ENCODE data around the gene NME4. TPM values are rescaled to one million over a fixed set of nuclear protein-coding genes. Genes with fewer than 3 reads are reported as not detected.
"Not testable (repeated sequence)": the region's sequence is repeated elsewhere in the genome, so short reads cannot be mapped to it uniquely, and the experiment has no call there.

Gene NME4
- total and polyA plus RNA-seq, 3 donors from 2014 or later, result 79.2 to 107 (median 87.5) TPM

DNA sequence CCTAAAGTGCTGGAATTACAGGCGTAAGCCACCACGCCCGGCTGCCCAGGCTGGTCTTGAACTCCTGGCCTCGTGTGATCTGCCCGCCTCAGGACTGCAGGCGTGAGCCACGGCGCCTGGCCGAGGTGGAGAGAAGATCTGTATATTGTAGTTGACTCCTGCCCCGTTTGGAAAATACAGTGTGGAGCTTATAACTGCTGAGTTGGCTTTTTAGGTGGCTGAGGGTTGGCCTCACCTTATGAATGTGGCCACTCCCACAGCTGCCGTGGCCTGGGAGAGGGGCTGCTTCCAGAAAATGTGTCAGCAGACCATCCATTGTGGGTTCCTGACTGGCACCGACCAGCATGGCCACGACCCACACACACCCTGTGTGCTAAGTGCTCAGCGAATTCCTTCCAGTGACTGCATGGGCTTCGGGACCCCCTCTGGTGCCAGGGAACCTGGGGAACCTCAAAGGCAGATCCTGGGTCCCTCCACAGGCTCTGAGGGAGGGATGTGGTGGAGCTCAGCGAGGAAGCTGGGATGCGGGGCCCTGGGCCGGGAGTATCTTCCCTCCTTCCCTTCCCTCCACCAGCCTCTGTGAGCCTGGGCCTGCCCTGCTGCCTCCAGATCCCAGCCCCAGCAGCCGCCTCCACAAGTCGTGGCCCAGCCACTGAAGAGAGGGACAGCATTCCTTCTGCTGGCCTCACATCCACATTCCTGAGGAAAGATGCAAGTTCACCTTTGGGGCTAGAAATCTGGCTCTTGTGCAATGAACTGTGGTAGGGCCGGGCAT lies 17.6 kb downstream of the NME4 start:
- intact Hi-C loops (cut with DNase I; ENCODE audit: low total_unique reads), result no loop called here
- H3K4me3 ChIP-seq, result no peak overlapping the region
- TF ChIP-seq CTCF (IDR thresholded peaks at IDR 0.05) (no peak), POLR2A (IDR thresholded peaks at IDR 0.05) (no peak)
- H3K27ac ChIP-seq, result no peak overlapping the region
- no peaks in the 10 kb centered on the region for H3K36me3 ChIP-seq (ENCODE audit: low read depth, missing control alignments)
- peaks cover 16% of the 10 kb centered on the region for H3K4me1 ChIP-seq
- H3K9me3 ChIP-seq, result no peaks in the 10 kb centered on the region
- DNase-seq, result no peak
- no peaks in the 10 kb centered on the region for H3K27me3 ChIP-seq
- WGBS, 2 donors, result 90 to 92% methylated on average over 13 to 21 of the region's 21 CpGs

- H3K9me3 ChIP-seq; H3K36me3 ChIP-seq (ENCODE audit: low read depth, missing control alignments); H3K27me3 ChIP-seq; intact Hi-C loops (cut with DNase I; ENCODE audit: low total_unique reads); DNase-seq; H3K4me3 ChIP-seq; H3K27ac ChIP-seq: not testable (repeated sequence)
- peaks cover 13% of the 10 kb centered on the region for H3K4me1 ChIP-seq
- WGBS, 2 donors, result 92 to 94% methylated on average over 3 of the region's 3 CpGs
Measured at GRCh38 chr16:415170-415498, 18.1 kb downstream of the NME4 start.

DNA sequence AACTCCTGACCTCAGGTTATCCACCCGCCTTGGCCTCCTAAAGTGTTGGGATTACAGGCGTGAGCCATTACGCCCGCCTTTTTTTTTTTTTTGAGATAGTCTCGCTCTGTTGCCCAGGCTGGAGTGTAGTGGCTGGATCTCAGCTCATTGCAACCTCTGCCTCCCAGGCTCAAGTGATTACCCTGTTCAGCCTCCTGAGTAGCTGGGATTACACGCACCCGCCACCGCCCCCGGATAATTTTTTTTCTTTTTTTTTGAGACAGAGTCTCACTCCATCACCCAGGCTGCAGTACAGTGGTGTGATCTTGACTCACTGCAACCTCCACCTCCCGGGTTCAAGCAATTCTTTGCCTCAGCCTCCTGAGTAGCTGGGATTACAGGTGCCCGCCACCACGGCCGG lies 25.2 kb downstream of the NME4 start:
- H3K4me3 ChIP-seq; H3K36me3 ChIP-seq (ENCODE audit: low read depth, missing control alignments); H3K27me3 ChIP-seq; intact Hi-C loops (cut with DNase I; ENCODE audit: low total_unique reads); DNase-seq; H3K27ac ChIP-seq; H3K9me3 ChIP-seq: not testable (repeated sequence)
- H3K4me1 ChIP-seq, result peaks cover 22% of the 10 kb centered on the region
- WGBS, 2 donors, result 92 to 95% methylated on average over 13 of the region's 13 CpGs

DNA sequence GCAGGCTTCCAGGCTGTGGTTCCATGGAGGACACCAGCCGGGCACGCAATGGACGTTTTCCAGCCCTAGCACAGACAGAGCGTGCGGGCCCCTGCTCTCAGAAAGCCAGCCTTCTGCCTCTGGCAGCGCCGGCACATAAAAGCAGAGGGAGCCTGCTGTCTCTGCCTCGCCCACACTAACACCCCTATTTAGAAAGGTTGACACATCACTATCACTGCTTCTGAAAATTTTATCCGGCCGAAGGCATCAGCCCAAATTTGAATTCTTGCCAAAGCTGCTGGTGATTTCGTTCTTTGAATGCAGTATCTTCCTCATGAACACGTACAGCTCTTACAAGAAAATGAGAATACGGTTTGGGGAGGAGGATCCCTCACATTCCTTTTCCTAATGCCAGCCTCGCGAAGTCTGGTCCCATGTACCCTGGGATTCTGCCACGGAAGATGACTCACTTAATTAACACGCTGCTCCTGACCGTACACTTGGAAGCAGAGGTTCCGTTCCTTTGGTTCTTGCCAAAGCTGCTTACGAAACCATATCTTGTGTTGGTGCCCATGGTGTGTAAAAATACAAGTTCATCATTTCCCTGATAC lies 27.1 kb downstream of the NME4 start:
- no peaks in the 10 kb centered on the region for H3K27me3 ChIP-seq
- DNase-seq, result peak; percentile 78
- intact Hi-C loops (cut with DNase I; ENCODE audit: low total_unique reads), result no loop called here
- H3K36me3 ChIP-seq (ENCODE audit: low read depth, missing control alignments), result no peaks in the 10 kb centered on the region
- TF ChIP-seq POLR2A (IDR thresholded peaks at IDR 0.05) (no peak), CTCF (IDR thresholded peaks at IDR 0.05) (no peak)
- peaks cover 36% of the 10 kb centered on the region for H3K4me1 ChIP-seq
- peak overlapping the region; percentile 62 to 76 for H3K4me3 ChIP-seq
- H3K9me3 ChIP-seq, result no peaks in the 10 kb centered on the region
- peak overlapping the region; percentile 91 to 95 for H3K27ac ChIP-seq
- 8 to 13% methylated on average over 15 to 20 of the region's 20 CpGs for WGBS, 2 donors

- peak overlapping the region; percentile 91 to 95 for H3K27ac ChIP-seq
- H3K9me3 ChIP-seq, result no peaks in the 10 kb centered on the region
- peak; percentile 57 for DNase-seq
- intact Hi-C loops (cut with DNase I; ENCODE audit: low total_unique reads), result no loop called here
- TF ChIP-seq CTCF (IDR thresholded peaks at IDR 0.05), result no peak
- TF ChIP-seq POLR2A (IDR thresholded peaks at IDR 0.05), result no peak
- H3K36me3 ChIP-seq (ENCODE audit: low read depth, missing control alignments), result no peaks in the 10 kb centered on the region
- 6 to 19% methylated on average over 3 to 22 of the region's 31 CpGs for WGBS, 2 donors
- peaks cover 36% of the 10 kb centered on the region for H3K4me1 ChIP-seq
- H3K27me3 ChIP-seq, result no peaks in the 10 kb centered on the region
- H3K4me3 ChIP-seq, result peak overlapping the region; percentile 62 to 76
Measured at GRCh38 chr16:424623-425081, 27.7 kb downstream of the NME4 start.

Measured in testis (tissue), 3 donors.